ENCODE results near the gene GPR156. TPM values are rescaled to one million over a fixed set of nuclear protein-coding genes. Genes with fewer than 3 reads are reported as not detected.
A peak's percentile ranks its signal among the peaks of the same experiment; 100 is the strongest.
"Not testable (repeated sequence)": the region's sequence is repeated elsewhere in the genome, so short reads cannot be mapped to it uniquely, and the experiment has no call there.

GPR156 gene
- total RNA-seq, 4 donors from 2014 or later: 0.21 to 2.1 (median 0.50) TPM

DNA sequence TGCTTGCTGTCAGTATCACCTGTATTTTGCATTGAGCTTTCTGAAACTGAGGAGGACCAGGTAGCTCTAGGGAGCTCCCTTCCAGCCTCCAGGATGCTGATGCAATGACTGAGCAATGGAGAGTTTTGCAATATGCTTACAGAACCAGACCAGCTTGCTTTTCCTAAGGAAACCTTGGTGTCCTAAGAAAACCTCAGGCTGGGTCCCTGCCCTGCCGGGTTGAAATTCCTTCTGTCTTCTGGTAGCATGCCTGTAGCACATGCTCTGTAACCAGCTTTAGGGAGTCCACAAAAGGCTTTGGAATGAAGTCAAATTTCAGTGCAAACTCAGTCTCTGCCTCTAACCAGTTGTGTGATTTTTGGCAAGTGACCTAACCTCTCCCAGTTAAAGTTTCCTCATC, 125.0 kb downstream of the GPR156 start:
- peak; percentile 25 to 56 for DNase-seq (ENCODE audit: low spot score in 2 of 2)
- no peak overlapping the region for H3K27ac ChIP-seq

DNA sequence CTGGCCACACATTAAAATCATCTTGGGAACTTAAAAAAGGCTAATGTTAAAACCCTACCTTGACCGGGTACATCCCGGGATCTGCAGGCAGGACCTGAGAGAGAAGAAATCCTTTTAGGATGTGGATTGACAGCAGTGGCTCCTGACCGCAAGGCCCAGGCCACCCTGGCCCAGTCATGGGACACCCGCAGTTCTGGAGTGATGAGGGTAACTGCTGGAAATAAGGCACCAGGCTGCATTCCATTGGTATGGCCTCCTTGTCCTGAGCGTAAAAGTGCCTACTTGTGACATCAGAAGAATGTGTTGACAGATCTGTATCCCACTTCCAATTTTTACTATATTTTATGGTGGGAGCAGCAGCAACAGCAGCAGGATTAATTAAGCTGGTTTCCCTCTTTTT, 127.3 kb downstream of the GPR156 start:
- TF ChIP-seq EP300 (IDR thresholded peaks at IDR 0.05): no peak
- Histone ChIP-seq H3K9me3 (peaks cover 0 to 15% (median 0%) of the 10 kb centered on the region in 4 donors), H3K4me3 (no peak overlapping the region), H3K4me1 (peaks cover 0 to 10% (median 0%) of the 10 kb centered on the region in 4 donors), H3K27ac (no peak overlapping the region), H3K27me3 (no peaks in the 10 kb centered on the region), H3K36me3 (no peaks in the 10 kb centered on the region)
- WGBS, 2 donors: 87 to 89% methylated on average over 5 of the region's 5 CpGs
- DNase-seq (ENCODE audit: low spot score in 2 of 2): no peak

More for the DNA sequence above, 125.0 kb downstream of the GPR156 start:
- peak in 1 of 2 donors; percentile 68 for TF ChIP-seq EP300 (IDR thresholded peaks at IDR 0.05)
- no peak for TF ChIP-seq POLR2A (IDR thresholded peaks at IDR 0.05)
- Histone ChIP-seq H3K4me1 (peaks cover 0 to 10% (median 0%) of the 10 kb centered on the region in 4 donors), H3K4me3 (no peak overlapping the region), H3K36me3 (no peaks in the 10 kb centered on the region), H3K9me3 (peaks cover 0 to 9% (median 0%) of the 10 kb centered on the region in 4 donors), H3K27me3 (no peaks in the 10 kb centered on the region)
- WGBS, 2 donors: 9 to 14% methylated on average over 1 of the region's 1 CpG

DNA sequence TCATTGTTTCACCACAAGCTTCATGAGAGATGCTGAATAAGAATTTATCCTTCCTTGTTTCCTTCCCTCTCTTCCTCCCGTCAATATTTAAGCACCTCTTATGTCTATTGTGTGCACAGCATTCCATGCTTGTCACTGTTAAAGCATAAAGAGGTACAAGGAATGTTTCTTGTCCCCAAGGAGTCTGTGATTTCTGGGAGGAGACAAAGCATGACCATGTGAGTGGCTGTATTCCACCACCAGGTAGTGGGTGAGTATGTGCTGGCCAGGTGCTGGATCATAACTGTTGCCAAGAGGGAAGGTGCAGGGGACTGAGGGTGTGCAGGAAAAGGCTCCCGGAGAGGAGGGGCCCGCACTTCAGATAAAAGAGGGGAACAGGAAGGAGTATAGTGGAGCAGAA, 127.9 kb downstream of the GPR156 start:
- Histone ChIP-seq H3K4me3 (no peak overlapping the region), H3K9me3 (peaks cover 0 to 15% (median 0%) of the 10 kb centered on the region in 4 donors), H3K4me1 (peaks cover 0 to 10% (median 0%) of the 10 kb centered on the region in 4 donors), H3K27ac (no peak overlapping the region), H3K36me3 (no peaks in the 10 kb centered on the region), H3K27me3 (no peaks in the 10 kb centered on the region)
- TF ChIP-seq POLR2A (IDR thresholded peaks at IDR 0.05): no peak
- 68 to 74% methylated on average over 3 of the region's 3 CpGs for WGBS, 2 donors
- no peak for DNase-seq (ENCODE audit: low spot score in 2 of 2)

DNA sequence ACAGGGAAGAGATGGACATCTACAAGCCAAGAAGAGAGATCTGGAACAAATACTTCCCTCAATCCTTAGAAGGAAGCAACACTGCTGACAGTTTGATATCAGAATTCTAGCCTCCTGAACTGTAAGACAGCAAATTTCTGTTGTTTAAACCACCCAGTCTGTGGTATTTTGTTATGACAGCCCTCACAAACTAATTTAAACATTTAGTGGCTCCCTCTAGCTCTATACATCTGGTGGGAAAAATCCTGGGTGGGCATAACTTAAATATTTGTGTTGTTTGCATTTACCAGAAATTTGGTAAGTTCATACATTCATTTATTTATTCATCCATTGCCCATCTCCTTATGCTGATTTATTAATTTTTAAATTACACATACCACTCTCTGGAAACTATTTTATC, 128.3 kb downstream of the GPR156 start:
- H3K27ac ChIP-seq: no peak overlapping the region
- DNase-seq (ENCODE audit: low spot score in 2 of 2): no peak
- H3K36me3 ChIP-seq: no peaks in the 10 kb centered on the region
- no peak overlapping the region for H3K4me3 ChIP-seq
- peaks cover 0 to 15% (median 0%) of the 10 kb centered on the region in 4 donors for H3K9me3 ChIP-seq
- peaks cover 0 to 10% (median 0%) of the 10 kb centered on the region in 4 donors for H3K4me1 ChIP-seq
- TF ChIP-seq EP300 (IDR thresholded peaks at IDR 0.05) (no peak), POLR2A (IDR thresholded peaks at IDR 0.05) (no peak)
- TF ChIP-seq, protein P1, sequence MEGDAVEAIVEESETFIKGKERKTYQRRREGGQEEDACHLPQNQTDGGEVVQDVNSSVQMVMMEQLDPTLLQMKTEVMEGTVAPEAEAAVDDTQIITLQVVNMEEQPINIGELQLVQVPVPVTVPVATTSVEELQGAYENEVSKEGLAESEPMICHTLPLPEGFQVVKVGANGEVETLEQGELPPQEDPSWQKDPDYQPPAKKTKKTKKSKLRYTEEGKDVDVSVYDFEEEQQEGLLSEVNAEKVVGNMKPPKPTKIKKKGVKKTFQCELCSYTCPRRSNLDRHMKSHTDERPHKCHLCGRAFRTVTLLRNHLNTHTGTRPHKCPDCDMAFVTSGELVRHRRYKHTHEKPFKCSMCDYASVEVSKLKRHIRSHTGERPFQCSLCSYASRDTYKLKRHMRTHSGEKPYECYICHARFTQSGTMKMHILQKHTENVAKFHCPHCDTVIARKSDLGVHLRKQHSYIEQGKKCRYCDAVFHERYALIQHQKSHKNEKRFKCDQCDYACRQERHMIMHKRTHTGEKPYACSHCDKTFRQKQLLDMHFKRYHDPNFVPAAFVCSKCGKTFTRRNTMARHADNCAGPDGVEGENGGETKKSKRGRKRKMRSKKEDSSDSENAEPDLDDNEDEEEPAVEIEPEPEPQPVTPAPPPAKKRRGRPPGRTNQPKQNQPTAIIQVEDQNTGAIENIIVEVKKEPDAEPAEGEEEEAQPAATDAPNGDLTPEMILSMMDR (IDR thresholded peaks at IDR 0.05): no peak
- no peaks in the 10 kb centered on the region for H3K27me3 ChIP-seq

GRCh38 chr3:120155694-120156093, 129.3 kb downstream of the GPR156 start:
- 67 to 91% methylated on average over 3 of the region's 3 CpGs for WGBS, 2 donors
- not testable (repeated sequence) for DNase-seq (ENCODE audit: low spot score in 2 of 2)
- peaks cover 0 to 15% (median 0%) of the 10 kb centered on the region in 4 donors for H3K9me3 ChIP-seq

GRCh38 chr3:120155108-120155507, 129.9 kb downstream of the GPR156 start:
- no peaks in the 10 kb centered on the region for H3K36me3 ChIP-seq
- no peak for DNase-seq (ENCODE audit: low spot score in 2 of 2)
- no peaks in the 10 kb centered on the region for H3K27me3 ChIP-seq
- TF ChIP-seq, protein P1 (IDR thresholded peaks at IDR 0.05): no peak
- TF ChIP-seq EP300 (IDR thresholded peaks at IDR 0.05) (no peak), POLR2A (IDR thresholded peaks at IDR 0.05) (no peak)
- no peak overlapping the region for H3K4me3 ChIP-seq
- H3K9me3 ChIP-seq: peaks cover 0 to 15% (median 0%) of the 10 kb centered on the region in 4 donors
- H3K4me1 ChIP-seq: peaks cover 0 to 5% (median 0%) of the 10 kb centered on the region in 4 donors
- H3K27ac ChIP-seq: no peak overlapping the region

More at GRCh38 chr3:120155694-120156093, 129.3 kb downstream of the GPR156 start:
- not testable (repeated sequence) for H3K4me3 ChIP-seq, H3K4me1 ChIP-seq, H3K27me3 ChIP-seq, H3K27ac ChIP-seq, H3K36me3 ChIP-seq

GRCh38 chr3:120153294-120153693, 131.7 kb downstream of the GPR156 start:
- Histone ChIP-seq H3K9me3 (peaks cover 0 to 15% (median 0%) of the 10 kb centered on the region in 4 donors), H3K4me1 (no peaks in the 10 kb centered on the region), H3K27me3 (no peaks in the 10 kb centered on the region), H3K4me3 (no peak overlapping the region), H3K27ac (no peak overlapping the region), H3K36me3 (no peaks in the 10 kb centered on the region)
- TF ChIP-seq EP300 (IDR thresholded peaks at IDR 0.05): no peak
- TF ChIP-seq, protein P1 (IDR thresholded peaks at IDR 0.05): no peak
- TF ChIP-seq POLR2A (IDR thresholded peaks at IDR 0.05): no peak
- DNase-seq (ENCODE audit: low spot score in 2 of 2): no peak
- 24 to 36% methylated on average over 2 of the region's 2 CpGs for WGBS, 2 donors

All from tibial nerve (tissue), 4 donors.